Astrocyte (in vitro differentiated cells and primary cell): ENCODE data around the gene COMMD8.

ENCODE experiments used
- EZH2 ChIP-seq: IDR thresholded peaks from 2 replicates; pipeline ENCODE4 v1.6.1; 2012; ENCODE audit warnings: mild to moderate bottlenecking, low read length, inconsistent platforms; ENCODE audit not compliant: insufficient read depth
- TF ChIP-seq, protein P1 (sequence below): IDR thresholded peaks from 2 replicates; pipeline ENCODE4 v1.5.1; 2011; ENCODE audit warnings: low read depth, mild to moderate bottlenecking, inconsistent platforms, low read length, moderate library complexity; ENCODE audit not compliant: insufficient read depth

DNA sequence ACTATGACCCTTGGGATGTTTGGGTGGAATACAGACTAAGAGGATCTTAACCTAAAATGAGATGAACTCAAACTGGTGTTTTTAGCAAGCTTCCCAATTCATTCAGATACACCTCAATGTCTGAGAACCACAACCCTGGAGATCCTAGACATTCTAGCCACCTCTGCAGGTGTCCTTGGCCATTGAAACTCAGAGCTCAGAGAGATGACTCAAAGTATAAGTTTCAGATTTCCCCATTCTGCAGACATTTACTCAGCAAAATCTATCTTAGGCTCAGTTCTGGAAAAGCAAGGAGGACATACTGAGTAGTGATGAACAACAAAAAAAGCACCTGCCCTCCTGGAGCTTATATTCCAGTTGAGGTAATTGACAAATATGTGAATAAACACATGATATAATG is 47.8 kb downstream of the COMMD8 start:
- TF ChIP-seq, protein P1, sequence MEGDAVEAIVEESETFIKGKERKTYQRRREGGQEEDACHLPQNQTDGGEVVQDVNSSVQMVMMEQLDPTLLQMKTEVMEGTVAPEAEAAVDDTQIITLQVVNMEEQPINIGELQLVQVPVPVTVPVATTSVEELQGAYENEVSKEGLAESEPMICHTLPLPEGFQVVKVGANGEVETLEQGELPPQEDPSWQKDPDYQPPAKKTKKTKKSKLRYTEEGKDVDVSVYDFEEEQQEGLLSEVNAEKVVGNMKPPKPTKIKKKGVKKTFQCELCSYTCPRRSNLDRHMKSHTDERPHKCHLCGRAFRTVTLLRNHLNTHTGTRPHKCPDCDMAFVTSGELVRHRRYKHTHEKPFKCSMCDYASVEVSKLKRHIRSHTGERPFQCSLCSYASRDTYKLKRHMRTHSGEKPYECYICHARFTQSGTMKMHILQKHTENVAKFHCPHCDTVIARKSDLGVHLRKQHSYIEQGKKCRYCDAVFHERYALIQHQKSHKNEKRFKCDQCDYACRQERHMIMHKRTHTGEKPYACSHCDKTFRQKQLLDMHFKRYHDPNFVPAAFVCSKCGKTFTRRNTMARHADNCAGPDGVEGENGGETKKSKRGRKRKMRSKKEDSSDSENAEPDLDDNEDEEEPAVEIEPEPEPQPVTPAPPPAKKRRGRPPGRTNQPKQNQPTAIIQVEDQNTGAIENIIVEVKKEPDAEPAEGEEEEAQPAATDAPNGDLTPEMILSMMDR: no peak
- TF ChIP-seq EZH2: no peak
